NCI-H1092 (cell line): Measurements from ENCODE around the gene CELF4.

Experiments
- DNase-seq: peaks from one replicate; lab custom pipeline; 2025; lab: John Stamatoyannopoulos, UW

Gene CELF4

GRCh38 chr18:37524139-37524497, 41.5 kb downstream of the CELF4 start:
- no peak for DNase-seq

GRCh38 chr18:37521510-37522465, 43.8 kb downstream of the CELF4 start:
- DNase-seq: no peak

- no peak for DNase-seq
These were observed 45.1 kb downstream of the CELF4 start for GRCh38 chr18:37520508-37520907.

DNA sequence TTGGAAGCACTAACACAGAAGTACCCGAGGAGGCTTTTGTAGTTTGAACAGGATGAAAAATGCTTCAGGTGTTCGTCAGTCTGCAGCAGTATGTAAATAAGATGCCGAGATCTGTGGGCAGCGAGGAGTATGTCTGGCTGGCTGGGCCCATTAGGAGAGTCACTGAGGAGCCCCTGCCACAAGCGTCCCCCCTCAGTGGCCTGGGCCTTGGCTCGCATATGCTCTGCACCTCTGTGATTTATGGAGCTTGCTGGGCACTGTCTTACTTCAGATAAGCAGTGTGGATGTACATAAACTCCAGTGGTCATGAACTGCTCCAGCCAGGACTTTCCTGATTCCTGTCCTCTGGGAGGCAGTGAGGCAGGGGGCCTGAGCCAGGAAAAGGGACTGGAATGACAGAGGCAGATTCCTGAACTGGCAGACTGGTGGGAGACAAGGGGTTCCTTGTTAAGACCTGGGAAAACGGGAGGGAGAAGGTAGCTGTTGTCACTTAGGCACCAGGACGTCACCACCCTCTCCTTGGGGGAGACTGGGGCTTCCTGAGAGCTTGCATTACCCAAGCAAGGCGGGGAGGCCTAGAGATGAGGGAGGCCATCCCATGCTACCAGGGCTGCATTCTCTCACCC, 46.0 kb downstream of the CELF4 start:
- no peak for DNase-seq

- no peak for DNase-seq
These were observed 49.2 kb downstream of the CELF4 start for GRCh38 chr18:37516361-37516853.

GRCh38 chr18:37514953-37515352, 50.6 kb downstream of the CELF4 start:
- DNase-seq: no peak

GRCh38 chr18:37512400-37512799, 53.2 kb downstream of the CELF4 start:
- DNase-seq: no peak

- DNase-seq: no peak
These were observed 53.8 kb downstream of the CELF4 start for GRCh38 chr18:37511721-37512298.

- no peak for DNase-seq
These were observed 56.0 kb downstream of the CELF4 start for GRCh38 chr18:37509600-37509999.

GRCh38 chr18:37508207-37508606, 57.4 kb downstream of the CELF4 start:
- DNase-seq: peak; percentile 21

GRCh38 chr18:37507239-37507638, 58.4 kb downstream of the CELF4 start:
- DNase-seq: no peak

GRCh38 chr18:37506001-37506400, 59.6 kb downstream of the CELF4 start:
- no peak for DNase-seq

GRCh38 chr18:37505321-37505720, 60.3 kb downstream of the CELF4 start:
- DNase-seq: no peak

DNA sequence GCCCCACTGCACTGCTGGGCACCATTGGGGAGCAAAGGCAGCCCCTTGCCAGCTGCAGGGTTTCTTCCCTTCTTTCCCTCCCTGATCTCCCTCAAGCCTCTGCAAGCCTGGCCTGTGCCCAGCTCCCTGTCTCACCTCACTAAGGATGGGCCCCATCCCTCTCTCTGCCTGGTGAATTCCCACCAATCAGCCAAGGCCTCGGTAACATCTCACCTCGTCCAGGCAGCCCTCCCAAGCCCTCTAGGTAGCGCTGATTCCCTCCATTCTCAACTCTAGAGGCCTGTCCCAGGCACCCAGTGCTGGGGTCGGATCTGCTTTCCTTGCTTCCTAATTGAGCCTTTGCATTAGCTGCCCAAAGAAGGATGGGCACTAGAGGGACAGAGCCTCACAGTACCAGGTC, 63.0 kb downstream of the CELF4 start:
- DNase-seq: no peak

GRCh38 chr18:37502036-37502435, 63.6 kb downstream of the CELF4 start:
- no peak for DNase-seq

- no peak for DNase-seq
These were observed 64.5 kb downstream of the CELF4 start for GRCh38 chr18:37501136-37501535.

GRCh38 chr18:37499913-37500312, 65.7 kb downstream of the CELF4 start:
- no peak for DNase-seq

GRCh38 chr18:37499044-37499443, 66.6 kb downstream of the CELF4 start:
- no peak for DNase-seq

DNA sequence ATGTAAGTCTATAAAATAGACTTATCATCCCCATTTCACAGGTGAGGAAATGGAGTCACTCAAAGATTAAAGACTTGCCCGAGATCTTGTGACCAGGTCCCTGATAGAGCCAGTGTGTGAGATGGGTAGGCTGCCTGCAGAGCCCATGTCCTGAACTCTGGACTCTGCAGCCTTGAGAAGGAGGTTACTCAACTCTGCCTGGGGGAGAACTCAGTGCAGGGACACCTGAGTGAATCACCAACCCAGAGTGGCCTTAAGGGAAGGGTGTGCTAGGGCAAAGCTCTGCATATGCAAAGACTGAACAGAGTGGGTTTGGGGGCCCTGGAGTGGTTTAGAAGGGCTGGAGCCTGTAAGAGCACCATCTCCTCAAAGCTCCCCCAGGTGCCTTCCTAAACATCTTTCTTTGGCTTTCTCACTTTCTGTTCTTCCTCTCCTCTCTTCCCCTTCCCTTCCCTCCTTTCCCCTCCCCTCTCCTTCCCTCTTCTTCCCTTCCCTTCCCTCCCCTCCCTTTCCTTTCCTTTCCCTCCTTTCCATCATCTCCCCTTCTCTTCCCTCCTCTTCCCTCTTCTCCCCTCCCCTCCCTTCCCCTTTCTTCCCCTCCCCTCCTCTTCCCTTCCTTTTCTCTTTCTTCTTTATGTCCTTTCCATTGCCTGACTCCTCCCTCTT, 67.6 kb downstream of the CELF4 start:
- no peak for DNase-seq

DNA sequence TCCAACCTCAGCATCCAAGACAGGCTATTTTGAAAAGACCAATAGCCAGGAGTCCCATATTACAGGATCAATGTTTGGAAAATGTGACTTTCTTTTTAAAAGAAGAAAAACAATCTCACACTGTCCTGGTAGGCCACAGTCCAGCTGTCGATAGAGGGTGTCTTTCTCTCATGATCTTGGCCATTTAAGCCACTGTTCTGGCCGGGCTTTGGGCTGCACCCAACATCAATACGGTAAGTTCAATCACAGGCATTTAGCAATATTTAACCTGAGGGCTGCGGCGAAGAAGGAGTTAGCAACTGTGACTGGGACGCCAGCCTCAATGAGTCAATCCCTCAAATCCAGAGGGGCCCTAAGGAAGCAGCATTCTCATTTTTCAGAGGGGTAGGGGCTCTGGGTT, 69.0 kb downstream of the CELF4 start:
- DNase-seq: no peak

DNA sequence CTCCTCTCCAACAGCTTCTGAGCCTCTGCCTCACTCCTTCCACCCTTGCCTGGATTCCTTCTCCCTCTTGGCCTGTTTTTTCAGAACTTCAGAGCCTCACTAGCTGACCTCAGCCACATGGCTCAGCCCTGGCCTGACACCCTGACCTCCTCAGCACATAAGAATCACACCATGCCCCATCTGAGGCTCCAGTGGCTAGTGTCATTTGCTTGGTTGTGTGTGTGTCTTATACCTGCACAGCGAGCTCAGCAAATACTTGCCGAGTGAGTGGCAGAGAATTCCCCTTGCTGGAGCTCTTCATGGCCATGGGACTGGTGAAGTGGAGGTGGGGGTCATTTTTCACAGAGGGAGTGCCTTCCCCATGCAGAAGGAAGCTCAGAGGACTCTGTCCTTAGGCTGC, 70.2 kb downstream of the CELF4 start:
- DNase-seq: no peak

GRCh38 chr18:37494406-37494805, 71.2 kb downstream of the CELF4 start:
- DNase-seq: no peak
